ENCODE data around the gene ANKUB1. TPM values are rescaled to one million over a fixed set of nuclear protein-coding genes. Genes with fewer than 3 reads are reported as not detected.
"Not testable (repeated sequence)": the region's sequence is repeated elsewhere in the genome, so short reads cannot be mapped to it uniquely, and the experiment has no call there.

Gene ANKUB1
- 0.13 to 0.34 TPM in 2 of 3 replicates, not detected in the other for total RNA-seq

- no peak for TF ChIP-seq CTCF (IDR thresholded peaks at IDR 0.05; ENCODE audit: unreplicated experiment)
- peaks cover 2% of the 10 kb centered on the region for H3K9me3 Mint-ChIP-seq
- H3K36me3 Mint-ChIP-seq, result no peaks in the 10 kb centered on the region
- H3K4me3 Mint-ChIP-seq, result no peak within 1 kb of the TSS
- peaks cover 7% of the 10 kb centered on the region for H3K4me1 Mint-ChIP-seq
- no peaks in the 10 kb centered on the region for H3K27me3 Mint-ChIP-seq (ENCODE audit: low read depth)
- no peak within 1 kb of the TSS for H3K27ac Mint-ChIP-seq
- DNase-seq (ENCODE audit: low spot score in 2 of 2, unreplicated experiment in 2 of 2), result no peak
Measured at GRCh38 chr3:149792452-149793270, at the start of gene ANKUB1. ANKUB1 (minus strand) TSS chr3:149792554; CDS start chr3:149792366, 188 bp downstream.

DNA sequence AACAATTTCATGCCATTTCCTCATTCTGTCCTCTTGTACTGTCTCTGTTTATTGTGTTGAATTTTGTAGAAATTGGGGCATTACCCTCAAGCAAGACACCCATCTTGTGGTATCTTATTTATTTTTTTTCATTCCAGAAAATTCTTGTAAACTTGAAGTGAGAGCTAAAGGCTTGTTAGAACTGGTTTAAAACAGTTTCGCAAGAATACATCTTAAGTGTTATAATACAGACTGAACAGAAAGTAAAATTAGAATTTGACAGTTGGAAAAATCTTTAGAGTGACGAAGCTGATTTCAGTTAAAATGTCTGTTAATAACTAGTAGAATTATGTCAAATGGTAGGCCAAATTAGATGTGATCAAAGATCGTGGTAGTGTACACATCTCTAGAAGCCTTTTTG, 47.5 kb upstream of the ANKUB1 start:
- Mint-ChIP-seq H3K4me3 (no peak overlapping the region), H3K4me1 (peaks cover 7% of the 10 kb centered on the region), H3K27ac (no peak overlapping the region), H3K9me3 (peaks cover 39% of the 10 kb centered on the region), H3K27me3 (ENCODE audit: low read depth) (no peaks in the 10 kb centered on the region), H3K36me3 (peaks cover 36% of the 10 kb centered on the region)
- DNase-seq (ENCODE audit: low spot score in 2 of 2, unreplicated experiment in 2 of 2), result no peak
- no peak for TF ChIP-seq CTCF (IDR thresholded peaks at IDR 0.05; ENCODE audit: unreplicated experiment)

- Mint-ChIP-seq H3K9me3 (peaks cover 44% of the 10 kb centered on the region), H3K36me3 (peaks cover 40% of the 10 kb centered on the region)
- H3K4me1 Mint-ChIP-seq; H3K4me3 Mint-ChIP-seq; H3K27ac Mint-ChIP-seq; DNase-seq (ENCODE audit: low spot score in 2 of 2, unreplicated experiment in 2 of 2); H3K27me3 Mint-ChIP-seq (ENCODE audit: low read depth): not testable (repeated sequence)
Measured at GRCh38 chr3:149839469-149839868, 47.1 kb upstream of the ANKUB1 start.

DNA sequence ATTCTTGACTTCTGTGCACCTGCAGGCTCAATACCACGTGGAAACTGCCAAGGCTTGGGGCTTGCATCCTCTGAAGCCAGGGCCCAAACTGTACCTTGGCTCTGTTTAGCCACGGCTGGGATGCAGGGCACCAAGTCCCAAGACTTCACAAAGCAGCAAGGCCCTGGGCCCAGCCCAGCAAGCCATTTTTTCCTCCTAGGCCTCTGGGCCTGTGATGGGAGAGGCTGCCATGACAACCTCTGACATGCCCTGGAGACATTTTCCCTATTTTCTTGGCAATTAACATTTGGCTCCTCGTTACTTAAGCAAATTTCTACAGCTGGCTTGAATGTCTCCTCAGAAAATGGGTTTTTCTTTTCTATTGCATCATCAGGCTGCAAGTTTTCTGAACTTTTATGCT, 46.1 kb upstream of the ANKUB1 start:
- not testable (repeated sequence) for H3K27ac Mint-ChIP-seq; DNase-seq (ENCODE audit: low spot score in 2 of 2, unreplicated experiment in 2 of 2); H3K4me3 Mint-ChIP-seq; H3K4me1 Mint-ChIP-seq; H3K27me3 Mint-ChIP-seq (ENCODE audit: low read depth)
- H3K36me3 Mint-ChIP-seq, result peaks cover 47% of the 10 kb centered on the region
- peaks cover 51% of the 10 kb centered on the region for H3K9me3 Mint-ChIP-seq

DNA sequence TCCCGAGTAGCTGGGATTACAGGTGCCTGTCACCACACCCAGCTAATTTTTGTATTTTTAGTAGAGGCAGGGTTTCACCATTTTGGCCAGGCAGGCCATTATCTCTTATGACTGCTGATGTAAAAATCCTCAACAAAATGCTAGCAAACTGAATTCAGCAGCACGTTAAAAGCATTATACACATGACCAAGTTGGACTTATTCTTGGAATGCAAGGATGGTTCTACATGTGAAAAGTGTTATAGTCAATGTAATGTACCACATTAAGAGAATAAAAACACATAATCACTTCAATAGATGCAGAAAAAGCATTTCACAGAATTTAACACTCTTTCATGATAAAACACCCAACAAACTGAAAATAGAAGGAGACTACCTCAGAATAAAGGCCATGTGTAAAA, 40.9 kb upstream of the ANKUB1 start:
- Mint-ChIP-seq H3K4me3 (no peak overlapping the region), H3K9me3 (peaks cover 70% of the 10 kb centered on the region), H3K27me3 (ENCODE audit: low read depth) (no peaks in the 10 kb centered on the region), H3K27ac (no peak overlapping the region), H3K4me1 (no peaks in the 10 kb centered on the region), H3K36me3 (peaks cover 70% of the 10 kb centered on the region)
- no peak for TF ChIP-seq CTCF (IDR thresholded peaks at IDR 0.05; ENCODE audit: unreplicated experiment)
- DNase-seq (ENCODE audit: low spot score in 2 of 2, unreplicated experiment in 2 of 2), result no peak

DNA sequence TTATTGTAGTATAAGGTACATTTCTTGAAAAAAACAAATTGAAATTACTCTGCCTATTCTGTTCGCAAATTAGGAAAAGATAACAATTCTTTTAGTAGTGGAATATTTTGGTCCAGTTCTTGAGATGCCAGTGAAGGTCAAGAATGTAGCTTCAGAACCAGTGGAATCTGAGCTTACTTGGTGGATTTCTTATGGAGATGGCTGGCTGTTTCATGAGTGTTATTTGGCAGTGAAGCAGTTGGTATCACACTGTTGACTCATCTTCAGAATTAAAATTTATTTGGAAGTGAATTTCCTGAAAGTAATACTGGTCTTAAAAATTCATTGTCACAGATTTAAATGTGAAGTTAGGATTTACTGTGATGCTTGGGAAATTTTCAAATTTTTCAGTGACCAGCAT, 39.7 kb upstream of the ANKUB1 start:
- Mint-ChIP-seq H3K4me1 (no peaks in the 10 kb centered on the region), H3K27me3 (ENCODE audit: low read depth) (no peaks in the 10 kb centered on the region), H3K4me3 (no peak overlapping the region), H3K36me3 (peaks cover 58% of the 10 kb centered on the region), H3K27ac (no peak overlapping the region), H3K9me3 (peaks cover 59% of the 10 kb centered on the region)
- no peak for DNase-seq (ENCODE audit: low spot score in 2 of 2, unreplicated experiment in 2 of 2)
- TF ChIP-seq CTCF (IDR thresholded peaks at IDR 0.05; ENCODE audit: unreplicated experiment), result no peak

Measured in mesothelial cell of epicardium (in vitro differentiated cells).